ENCODE results near the gene CARS2. TPM values are rescaled to one million over a fixed set of nuclear protein-coding genes. Genes with fewer than 3 reads are reported as not detected.

The CARS2 gene
- total RNA-seq, 3 donors from 2014 or later = 39.8 to 71.4 (median 56.4) TPM

DNA sequence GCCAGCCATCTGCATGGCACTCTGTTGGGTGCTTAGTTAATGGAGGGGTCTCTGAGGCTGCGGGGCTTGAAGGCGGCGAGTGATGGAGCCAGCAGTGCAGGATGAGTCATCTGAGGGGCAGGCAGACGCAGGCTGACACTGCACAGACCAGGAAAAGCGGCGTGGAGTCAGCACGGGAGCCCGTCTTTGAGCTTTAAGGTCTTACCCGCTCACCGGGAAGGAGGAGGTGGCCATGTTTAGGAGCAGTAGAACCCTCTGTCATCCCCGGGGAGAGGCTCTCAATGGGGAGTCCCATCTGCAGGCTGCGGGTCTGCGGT, 77.5 kb downstream of the CARS2 start:
- no peak for ATAC-seq
- DNase-seq = no peak

DNA sequence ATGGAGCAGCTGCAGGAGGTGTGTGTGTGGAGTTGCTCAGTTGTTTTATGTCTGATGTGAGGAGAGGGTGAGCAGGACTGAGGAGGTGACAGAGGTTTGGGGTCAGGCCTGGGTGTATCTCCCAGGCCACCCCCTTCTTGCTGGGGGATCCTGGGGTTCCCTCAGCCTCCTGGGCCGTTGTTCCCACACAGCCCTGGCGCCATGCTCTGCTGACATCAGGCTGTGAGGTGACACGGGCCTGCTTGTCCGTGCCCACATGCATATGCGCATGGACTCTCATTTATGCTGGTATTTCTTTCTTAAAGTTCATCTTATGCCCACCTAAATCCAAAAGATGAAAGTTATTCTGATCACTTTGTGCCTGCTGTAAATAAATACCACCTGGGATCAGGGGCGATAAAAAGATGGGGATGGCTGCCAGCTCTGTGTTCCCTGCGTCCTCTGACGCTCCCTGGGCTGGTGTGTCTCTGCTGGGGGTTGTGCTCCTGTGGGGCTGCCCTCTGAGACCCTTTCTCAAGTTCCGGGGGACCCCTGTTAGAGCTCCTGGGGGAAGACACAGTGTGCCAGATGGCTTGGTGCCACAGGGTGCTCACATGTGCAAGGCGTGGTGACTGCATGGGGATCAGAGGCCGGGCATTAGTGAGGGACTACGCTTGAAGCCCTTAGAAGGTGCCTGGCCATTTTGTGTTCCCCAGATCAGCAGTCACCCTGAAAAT, 78.0 kb downstream of the CARS2 start:
- Histone ChIP-seq H3K9me3 (no peaks in the 10 kb centered on the region), H3K36me3 (ENCODE audit: low read depth) (no peaks in the 10 kb centered on the region), H3K4me3 (no peak overlapping the region), H3K4me1 (ENCODE audit: low read depth) (peaks cover 17% of the 10 kb centered on the region)
- DNase-seq (no peak), ATAC-seq (no peak)
- intact Hi-C loops (cut with DNase I, micrococcal nuclease) = no loop called here
- TF ChIP-seq, protein P1, sequence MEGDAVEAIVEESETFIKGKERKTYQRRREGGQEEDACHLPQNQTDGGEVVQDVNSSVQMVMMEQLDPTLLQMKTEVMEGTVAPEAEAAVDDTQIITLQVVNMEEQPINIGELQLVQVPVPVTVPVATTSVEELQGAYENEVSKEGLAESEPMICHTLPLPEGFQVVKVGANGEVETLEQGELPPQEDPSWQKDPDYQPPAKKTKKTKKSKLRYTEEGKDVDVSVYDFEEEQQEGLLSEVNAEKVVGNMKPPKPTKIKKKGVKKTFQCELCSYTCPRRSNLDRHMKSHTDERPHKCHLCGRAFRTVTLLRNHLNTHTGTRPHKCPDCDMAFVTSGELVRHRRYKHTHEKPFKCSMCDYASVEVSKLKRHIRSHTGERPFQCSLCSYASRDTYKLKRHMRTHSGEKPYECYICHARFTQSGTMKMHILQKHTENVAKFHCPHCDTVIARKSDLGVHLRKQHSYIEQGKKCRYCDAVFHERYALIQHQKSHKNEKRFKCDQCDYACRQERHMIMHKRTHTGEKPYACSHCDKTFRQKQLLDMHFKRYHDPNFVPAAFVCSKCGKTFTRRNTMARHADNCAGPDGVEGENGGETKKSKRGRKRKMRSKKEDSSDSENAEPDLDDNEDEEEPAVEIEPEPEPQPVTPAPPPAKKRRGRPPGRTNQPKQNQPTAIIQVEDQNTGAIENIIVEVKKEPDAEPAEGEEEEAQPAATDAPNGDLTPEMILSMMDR (IDR thresholded peaks at IDR 0.05) = no peak

More for the DNA sequence above, 77.5 kb downstream of the CARS2 start:
- no peaks in the 10 kb centered on the region for H3K36me3 ChIP-seq (ENCODE audit: low read depth)
- H3K4me3 ChIP-seq = no peak overlapping the region
- intact Hi-C loops (cut with DNase I, micrococcal nuclease) = no loop called here
- no peaks in the 10 kb centered on the region for H3K9me3 ChIP-seq
- H3K4me1 ChIP-seq (ENCODE audit: low read depth) = peaks cover 17% of the 10 kb centered on the region
- TF ChIP-seq, protein P1 (IDR thresholded peaks at IDR 0.05) = no peak

GRCh38 chr13:110627351-110627750, 78.6 kb downstream of the CARS2 start:
- ATAC-seq (no peak), DNase-seq (no peak)
- Histone ChIP-seq H3K36me3 (ENCODE audit: low read depth) (no peaks in the 10 kb centered on the region), H3K4me3 (no peak overlapping the region), H3K4me1 (ENCODE audit: low read depth) (peaks cover 17% of the 10 kb centered on the region), H3K9me3 (no peaks in the 10 kb centered on the region)
- intact Hi-C loops (cut with DNase I, micrococcal nuclease) = no loop called here
- TF ChIP-seq, protein P1 (IDR thresholded peaks at IDR 0.05) = no peak

- Histone ChIP-seq H3K36me3 (ENCODE audit: low read depth) (no peaks in the 10 kb centered on the region), H3K9me3 (no peaks in the 10 kb centered on the region), H3K4me1 (ENCODE audit: low read depth) (peaks cover 17% of the 10 kb centered on the region), H3K4me3 (no peak overlapping the region)
- intact Hi-C loops (cut with DNase I, micrococcal nuclease) = no loop called here
- ATAC-seq = no peak
- TF ChIP-seq, protein P1 (IDR thresholded peaks at IDR 0.05) = no peak
- DNase-seq = no peak
These were observed 79.4 kb downstream of the CARS2 start for GRCh38 chr13:110626521-110626920.

DNA sequence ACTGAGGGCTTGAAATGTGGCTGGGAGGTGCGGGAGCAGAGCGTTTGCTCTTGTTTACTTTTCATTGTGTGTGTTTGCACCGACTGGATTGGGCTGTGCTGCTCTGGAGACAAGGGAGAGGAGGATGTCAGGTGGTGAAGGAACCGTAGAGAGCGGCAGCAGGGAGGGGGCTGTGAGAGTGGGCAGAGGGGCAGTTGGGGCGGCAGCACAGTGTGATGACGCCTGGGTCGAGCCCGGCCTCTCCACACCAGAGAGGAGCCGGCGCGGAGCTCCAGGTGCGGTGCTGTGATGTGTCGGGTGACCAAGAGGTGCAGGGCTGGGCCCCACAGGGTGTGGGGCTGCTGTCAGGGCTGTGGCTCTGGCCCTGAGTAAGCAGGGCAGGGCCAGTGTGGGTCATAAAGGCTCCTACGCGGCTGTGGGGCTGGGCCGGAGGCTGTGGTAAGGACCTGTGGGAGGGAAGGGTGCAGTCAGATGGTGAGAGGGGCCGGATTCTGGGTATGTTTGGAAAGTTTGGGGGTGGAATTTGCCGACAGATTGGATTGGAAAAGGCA, 80.1 kb downstream of the CARS2 start:
- no peaks in the 10 kb centered on the region for H3K36me3 ChIP-seq (ENCODE audit: low read depth)
- TF ChIP-seq, protein P1 (IDR thresholded peaks at IDR 0.05) = no peak

More for the DNA sequence above, 80.1 kb downstream of the CARS2 start:
- ATAC-seq (peak; percentile 99), DNase-seq (peak; percentile 82 to 87 (median 87))
- H3K4me1 ChIP-seq (ENCODE audit: low read depth) = peaks cover 17% of the 10 kb centered on the region
- no peaks in the 10 kb centered on the region for H3K9me3 ChIP-seq
- intact Hi-C loops (cut with DNase I, micrococcal nuclease) = no loop called here
- no peak overlapping the region for H3K4me3 ChIP-seq

All from mucosa of descending colon (tissue), 3 donors.